HG03571 (cell line): ENCODE results near the gene SNX32.
A peak's percentile ranks its signal among the peaks of the same experiment; 100 is the strongest.

Source experiments
- ATAC-seq: cut with Tn5 transposase; IDR thresholded peaks from one replicate; pipeline ENCODE4 v1.9.1; 2021; ENCODE audit not compliant: unreplicated experiment

SNX32 gene

DNA sequence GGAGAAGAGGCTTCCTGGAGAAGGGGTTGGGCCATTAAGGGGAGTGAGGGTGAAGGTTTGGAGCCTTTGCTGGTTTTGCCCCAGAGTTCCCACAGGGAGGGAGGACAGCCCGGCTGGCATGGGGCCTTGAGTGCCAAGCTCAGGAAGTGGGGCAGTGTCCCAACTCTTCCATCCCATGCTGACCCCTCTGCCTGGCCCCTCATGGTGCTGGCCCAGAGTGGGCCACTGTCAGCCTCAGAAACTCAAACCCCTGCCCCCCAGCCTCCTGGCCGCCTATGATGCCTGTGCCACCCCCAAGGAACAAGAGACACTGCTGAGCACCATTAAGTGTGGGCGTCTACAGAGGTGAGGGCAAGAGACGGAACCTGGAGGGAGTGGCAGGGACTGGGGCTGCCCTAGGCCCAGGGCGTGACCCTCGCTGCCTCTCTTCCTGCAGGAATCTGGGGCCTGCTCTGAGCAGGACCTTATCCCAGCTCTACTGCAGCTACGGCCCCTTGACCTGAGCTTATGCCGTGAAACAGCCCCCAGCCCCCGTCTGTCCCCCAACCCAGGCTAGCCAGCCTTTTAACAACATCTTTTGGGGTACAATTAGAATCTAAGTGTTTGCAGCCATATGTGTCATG is 31.9 kb downstream of the SNX32 start:
- ATAC-seq: no peak

DNA sequence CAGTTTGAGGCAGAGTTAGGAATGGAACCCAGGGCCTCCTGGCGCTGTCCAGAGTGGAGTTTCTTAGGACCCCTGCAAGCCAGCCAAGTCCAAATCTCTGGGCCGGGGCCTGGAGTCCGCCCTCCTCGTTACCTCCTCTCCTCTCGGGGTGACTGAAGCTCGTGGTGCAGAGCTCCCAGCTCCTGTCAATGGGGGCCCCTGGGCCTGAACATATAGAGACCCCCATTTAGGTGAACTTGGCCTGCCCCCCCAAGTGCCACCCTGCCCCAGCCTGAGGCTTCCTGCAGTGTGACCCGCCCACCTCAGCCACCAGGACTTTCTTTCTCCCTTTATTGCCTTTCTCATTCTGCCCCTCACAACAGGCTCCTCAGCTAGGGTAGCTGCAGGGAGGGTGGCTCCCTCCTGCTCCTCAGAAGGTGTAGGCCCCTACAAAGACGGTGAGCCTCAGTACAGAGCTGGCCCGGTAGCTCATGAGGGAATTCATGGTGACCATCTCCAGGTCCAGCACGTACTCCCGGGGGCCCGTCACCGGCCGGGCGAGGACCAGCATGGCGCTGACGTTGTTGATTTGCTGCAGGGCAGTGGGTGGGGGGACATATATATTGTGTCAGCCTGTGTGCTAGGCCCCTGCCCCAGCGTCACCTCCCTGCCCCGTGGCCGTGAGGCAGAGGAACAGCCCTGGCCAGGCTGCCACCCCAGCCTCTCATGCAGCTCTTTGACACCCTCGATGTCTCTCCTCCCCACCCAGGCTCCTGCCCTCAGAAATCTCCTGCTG is 32.9 kb downstream of the SNX32 start:
- ATAC-seq: no peak

DNA sequence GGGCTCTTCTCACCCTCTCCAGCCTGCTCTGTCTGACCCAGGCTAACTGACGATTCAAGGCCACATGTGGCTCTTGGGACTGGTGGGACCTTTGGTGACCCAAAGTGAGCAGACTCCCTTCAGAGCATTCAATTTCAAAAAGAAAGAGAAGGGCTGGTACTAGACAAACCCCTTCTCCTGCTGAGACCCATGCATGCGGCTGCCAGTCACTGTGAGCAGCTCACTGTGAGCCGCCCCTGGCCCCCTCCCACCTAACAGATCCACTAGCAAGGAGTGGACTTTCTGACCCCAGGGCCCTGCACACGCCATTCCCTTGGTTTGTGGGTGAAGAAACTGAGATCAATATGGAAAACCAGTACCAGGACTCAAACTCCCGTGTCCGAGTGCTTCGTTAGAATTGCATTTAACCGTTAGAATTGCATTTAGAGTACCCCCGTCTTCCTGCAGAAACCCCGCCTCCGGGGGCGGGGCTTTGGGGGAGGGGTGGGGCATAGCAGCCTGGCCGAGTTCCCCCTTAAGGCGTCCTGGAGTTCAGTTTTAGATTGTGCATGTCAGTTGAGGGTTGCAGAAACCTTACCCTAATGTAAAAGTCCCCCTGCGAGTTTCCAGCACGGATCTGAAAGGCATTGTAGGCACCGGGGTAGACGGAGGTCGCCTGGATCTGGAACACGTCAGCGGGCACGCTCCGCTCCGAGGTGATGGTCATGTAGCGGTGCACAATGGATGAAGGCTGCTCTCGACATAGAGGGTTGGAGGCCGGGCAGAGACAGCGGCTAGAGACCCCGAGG is 33.7 kb downstream of the SNX32 start:
- ATAC-seq: no peak

DNA sequence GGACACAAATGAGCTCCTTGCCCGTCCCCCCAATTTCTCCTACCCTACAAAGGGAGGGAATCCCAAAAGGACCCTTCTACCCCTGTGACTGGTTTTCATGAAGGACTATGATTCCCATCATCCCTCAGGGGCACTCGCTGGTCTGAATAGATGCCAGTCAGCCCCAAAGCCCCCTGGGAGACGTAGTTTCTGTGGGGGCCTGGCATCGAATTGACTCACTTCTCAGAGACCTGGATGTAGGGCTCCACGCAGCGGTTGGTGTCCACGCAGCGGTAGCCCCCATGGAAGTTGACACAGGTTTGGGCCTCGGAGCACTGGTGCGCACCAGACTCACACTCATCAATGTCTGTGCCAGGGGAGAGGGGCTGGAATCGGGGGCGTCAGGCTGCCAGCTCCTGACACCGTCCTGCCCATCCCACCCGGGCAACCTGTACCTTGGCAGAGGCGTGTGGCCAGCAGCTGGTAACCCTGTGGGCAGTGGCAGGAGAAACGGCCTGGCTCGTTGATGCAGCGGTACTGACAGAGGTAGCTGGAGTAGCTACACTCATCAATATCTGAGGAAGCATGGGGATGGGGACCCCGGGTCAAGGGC is 34.4 kb downstream of the SNX32 start:
- ATAC-seq: no peak

DNA sequence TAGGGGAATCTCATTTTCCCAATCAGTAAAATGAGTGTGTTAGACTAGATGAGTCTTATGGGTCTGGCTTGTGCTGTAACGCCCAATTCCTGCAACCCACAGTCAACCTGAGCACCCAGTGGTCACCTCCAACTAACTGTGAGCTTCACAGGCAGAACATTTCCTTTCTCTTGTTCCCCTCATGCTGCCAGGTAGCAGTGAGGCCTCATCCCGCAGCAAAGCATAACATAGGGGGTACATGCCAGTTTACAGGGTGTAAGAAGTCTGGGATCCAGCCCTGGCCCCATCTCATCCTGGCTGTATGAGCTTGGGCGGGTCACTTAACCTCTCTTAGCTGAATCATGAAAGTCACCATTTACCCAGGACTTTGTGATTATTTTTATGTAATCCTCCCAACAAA is 35.1 kb downstream of the SNX32 start:
- ATAC-seq: no peak

DNA sequence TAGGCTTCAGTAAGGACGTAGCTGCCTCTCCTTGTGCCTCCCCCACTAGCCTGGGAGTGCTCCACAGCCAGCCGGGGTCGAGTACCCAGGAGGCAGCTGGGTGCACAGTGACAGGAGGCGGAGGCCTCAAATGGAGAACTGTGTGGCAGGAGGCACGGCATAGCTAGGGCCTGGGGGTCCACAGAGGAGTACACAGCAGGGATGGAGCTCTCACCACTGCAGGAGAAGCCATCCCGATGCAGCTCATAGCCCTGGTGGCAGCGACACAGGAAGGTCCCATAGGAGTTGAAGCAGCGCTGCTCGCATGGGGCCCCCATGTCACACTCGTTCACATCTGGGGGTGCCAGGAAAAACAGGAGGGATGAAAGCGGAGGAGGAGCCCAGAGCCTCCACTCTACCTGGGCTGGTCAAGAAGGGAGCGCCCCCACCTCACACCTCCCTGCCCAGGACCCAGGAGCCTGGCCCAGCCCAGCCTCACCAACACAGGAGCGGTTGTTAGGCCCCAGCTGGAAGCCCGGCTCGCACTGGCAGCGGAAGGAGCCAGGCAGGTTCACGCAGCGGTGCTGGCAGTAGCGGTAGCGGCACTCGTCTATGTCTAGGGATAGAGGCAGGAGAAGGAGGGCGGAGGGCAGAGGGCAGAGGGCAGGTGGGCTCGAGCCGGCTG is 36.0 kb downstream of the SNX32 start:
- ATAC-seq: no peak

DNA sequence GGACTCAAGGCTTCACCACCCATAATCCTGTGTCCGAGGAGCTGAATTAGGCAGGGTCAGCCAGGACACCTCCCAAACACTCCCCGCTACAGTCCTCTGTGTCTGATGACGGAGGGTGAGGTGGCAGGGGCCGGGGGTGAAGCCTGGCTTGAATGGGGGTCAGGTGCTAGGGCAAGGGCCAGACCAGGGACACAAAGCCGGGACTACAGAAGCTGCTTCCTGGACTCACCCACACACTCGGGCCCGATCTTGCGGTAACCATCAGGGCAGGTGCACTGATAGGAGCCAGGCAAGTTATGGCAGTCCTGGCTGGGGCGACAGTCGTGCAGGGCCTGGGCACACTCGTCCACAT is 36.5 kb downstream of the SNX32 start:
- ATAC-seq: no peak

DNA sequence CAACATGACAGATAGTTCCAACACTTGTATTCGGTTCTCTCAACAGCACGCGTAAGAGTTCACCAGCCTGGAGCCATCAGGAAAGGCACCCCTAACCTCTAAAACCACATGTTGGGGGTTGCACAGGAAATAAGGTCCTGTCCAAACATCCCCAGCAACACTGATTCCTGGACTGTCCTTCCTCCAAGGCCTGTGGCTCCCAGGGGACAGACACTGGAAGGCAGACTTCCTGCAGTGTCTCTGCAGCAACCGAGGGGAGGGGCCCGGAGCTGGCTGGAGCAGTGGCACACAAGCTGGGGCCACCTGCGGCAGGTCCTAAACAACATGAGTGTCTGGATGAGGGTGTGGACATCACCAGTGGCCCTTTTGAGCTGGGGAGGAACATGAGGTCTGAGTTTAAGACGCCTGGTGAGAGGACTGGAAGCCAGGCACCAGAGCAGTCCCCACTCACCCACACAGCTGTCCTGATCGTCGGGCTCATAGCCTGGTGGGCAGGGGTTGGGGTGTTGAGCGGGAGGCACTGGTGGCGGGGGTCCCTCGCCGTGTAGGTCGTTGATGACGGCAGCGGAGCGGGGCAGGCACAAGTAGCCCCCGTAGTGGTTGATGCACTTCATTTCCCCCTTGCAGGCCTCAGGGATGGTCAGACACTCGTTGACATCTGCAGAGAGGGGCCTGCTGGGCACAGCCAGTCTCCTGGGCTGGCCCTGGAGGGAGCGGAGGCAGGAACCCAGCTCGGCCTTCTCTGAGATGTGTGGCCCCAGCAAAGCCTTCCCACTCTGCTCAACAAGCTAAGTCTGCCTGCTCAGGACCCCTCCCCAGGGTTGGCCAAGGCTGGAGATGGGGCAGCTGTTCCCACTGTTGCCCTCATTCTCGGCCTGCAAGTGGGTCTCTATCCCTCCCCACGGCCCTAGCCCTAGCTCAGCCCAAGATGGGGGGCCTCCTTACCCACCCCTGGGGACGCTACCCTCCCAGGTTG is 37.2 kb downstream of the SNX32 start:
- ATAC-seq: no peak

DNA sequence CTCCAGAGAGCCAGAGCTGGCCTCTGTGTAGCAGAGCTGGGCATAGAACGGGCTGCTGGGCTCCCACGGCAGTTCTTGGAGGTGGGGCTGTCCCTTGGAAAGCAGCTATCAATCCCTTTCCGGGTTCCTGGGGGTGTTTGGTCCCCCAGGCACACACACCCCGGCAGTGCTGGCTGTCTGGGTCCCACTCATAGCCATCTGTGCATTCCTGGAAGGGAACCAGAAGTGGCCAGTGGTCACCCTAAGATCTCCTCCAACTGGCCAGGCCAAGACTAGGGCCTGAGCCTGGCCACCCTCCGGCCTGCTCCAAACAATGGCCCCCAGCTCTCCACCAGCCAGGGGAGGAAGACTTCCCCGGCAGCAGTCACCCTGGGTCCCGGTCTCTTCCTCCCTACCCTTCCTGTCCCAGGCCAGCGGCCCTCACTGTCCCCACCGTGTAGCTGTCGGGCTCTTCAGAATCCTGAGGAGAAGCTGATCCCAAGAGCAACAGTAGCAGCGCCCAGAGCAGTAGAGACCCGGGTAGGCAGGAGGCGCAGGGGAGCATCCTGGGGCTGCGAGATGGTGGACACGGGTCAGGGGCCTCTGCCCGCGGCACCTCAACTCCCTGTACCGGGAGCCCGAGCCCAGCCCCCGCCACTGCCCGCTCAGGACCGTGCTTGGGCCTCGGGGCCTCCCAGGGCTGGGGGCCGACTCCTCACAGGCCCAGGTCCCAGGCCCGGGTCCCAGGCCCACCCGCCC is 38.2 kb downstream of the SNX32 start:
- ATAC-seq: no peak

DNA sequence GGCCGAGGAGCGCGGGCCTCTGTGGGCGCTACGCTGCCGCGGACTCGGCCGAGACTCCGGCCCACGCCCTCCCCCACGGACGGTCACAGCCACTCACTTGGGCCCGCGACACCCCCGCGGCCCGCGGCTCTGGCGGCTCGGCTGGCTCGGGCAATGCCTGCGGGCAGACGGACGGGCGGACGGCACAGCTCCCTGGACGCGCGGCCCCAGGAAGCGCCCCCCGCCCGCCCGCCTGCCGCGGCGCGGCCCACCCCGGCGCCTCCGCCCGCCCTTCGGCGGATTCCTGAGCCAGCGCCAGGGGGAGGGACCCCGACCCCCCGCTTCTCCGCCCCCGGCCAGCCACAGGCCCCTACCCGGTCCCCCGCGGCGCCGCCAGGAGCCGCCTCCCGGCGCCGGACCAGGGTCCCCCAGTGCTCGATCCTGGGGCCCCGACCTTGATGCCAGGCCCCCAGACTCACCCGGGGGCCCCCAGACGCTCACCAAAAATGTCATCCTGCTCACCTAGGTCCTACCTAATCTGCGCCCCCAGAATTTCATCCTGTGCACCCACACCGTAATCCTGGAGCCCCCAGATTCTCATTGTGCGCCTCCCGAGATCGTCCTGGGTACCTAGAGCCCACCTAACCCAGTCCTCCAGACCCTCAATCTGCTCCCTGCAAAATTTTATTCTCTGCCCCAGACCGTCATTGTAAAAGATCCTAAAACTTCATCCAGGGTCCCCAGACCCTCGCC is 39.0 kb downstream of the SNX32 start, which contains the start of gene EFEMP2:
TSS of gene EFEMP2 (minus strand) at position 215 of the 732 bp plus-strand sequence. CDS start 446 bp downstream, outside the sequence.
- ATAC-seq: no peak

DNA sequence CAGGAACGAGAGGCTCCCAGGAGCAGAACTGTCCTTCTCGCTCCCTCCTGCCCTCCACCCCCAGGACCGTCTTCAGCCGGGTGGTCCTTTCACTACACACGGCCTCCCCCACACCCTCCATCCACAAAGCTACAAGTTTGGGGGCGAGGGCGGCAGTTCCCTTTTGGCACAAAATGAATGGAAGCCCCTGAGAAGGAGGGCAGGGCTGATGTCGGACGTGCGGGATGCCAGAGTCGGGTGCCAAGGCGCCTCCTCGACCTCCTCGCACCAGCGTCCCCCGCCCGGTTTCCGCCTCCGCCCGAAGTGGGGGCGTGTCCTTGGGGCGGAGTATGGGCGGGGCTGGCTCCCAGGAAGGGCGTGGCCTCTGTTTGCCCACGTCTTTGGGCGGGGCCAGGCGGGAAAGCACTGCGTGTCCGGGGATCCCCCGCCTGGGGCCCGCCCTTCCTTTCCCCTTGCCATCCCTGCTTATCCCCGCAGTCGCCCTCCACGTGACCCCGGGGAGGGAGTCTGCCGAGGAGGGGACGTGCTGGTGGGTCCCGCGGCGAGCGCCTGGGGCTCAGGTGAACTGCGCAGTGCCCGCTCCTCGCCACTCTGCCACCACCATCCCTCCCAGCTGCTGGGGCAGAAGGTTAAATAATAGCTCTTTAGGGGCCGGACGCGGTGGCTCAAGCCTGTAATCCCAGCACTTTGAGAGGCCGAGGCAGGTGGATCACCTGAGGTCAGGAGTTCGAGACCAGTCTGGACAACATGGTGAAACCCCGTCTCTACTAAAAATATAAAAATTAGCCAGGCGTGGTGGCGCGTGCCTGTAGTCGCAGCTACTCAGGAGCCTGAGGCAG is 39.8 kb downstream of the SNX32 start:
- peak; percentile 77 for ATAC-seq

DNA sequence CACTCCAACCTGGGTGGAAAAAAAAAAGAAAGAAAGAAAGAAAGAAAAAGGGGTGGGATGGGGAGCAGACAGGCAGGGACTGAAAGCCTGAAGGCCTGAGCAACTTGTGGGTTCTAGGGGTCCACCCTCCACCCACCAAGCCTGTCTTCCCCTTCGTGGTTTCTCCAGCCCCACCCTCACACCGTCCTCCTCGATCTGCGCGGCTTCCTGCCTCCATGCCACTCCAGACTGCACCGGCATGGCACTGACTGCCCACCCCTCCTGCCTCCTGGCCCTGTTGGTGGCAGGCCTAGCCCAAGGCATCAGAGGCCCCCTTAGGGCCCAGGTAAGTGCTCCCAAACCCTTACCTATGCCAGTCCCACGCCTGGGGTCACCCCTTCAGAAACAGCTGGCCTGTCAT is 45.9 kb downstream of the SNX32 start, which contains the start of gene CTSW:
TSS of gene CTSW (plus strand) at position 221 of the 400 bp plus-strand sequence. CDS start at position 239, 18 bp downstream.
- ATAC-seq: no peak

DNA sequence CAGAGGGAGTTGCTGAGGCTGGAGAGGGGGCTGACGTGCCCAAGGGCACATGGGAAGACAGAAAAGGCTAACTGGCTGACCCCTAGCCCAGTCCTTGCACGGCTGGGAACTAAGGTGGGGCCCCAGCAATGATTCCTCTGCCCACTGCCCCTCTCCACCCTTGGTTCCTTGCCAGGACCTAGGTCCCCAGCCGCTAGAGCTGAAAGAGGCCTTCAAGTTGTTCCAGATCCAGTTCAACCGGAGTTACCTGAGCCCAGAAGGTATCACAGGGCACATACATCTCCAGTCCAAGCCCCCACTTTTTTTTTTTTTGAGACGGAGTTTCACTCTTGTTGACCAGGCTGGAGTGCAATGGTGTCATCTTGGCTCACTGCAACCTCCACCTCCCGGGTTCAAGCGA is 46.3 kb downstream of the SNX32 start:
- no peak for ATAC-seq

DNA sequence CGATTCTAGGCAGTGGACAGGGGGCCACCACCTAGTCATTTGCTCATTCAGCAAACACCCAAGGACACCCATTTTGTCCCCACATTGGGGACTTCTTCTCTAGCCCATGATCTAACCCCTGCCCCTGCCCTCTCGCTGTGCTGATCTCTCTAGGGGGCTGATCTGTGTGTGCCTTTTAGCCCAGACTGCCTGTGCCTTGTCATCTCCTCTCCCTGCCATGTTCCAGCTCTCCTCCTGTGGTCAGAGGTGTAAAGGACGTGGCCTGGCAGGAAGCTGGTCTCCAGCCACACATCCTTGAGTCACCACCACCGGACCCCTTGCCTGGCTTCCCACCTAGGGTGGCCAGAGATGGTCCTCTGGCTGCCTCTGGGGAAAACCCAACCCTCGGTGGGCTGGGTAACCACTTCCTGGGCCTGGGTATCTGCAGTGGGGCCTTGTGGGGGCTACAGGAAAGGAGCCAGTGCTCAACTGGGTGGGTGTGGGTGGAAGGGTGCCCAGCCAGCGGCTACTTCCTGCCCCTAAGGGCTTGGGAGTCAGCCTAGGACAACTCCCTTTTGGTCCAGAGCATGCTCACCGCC is 47.2 kb downstream of the SNX32 start:
- no peak for ATAC-seq

DNA sequence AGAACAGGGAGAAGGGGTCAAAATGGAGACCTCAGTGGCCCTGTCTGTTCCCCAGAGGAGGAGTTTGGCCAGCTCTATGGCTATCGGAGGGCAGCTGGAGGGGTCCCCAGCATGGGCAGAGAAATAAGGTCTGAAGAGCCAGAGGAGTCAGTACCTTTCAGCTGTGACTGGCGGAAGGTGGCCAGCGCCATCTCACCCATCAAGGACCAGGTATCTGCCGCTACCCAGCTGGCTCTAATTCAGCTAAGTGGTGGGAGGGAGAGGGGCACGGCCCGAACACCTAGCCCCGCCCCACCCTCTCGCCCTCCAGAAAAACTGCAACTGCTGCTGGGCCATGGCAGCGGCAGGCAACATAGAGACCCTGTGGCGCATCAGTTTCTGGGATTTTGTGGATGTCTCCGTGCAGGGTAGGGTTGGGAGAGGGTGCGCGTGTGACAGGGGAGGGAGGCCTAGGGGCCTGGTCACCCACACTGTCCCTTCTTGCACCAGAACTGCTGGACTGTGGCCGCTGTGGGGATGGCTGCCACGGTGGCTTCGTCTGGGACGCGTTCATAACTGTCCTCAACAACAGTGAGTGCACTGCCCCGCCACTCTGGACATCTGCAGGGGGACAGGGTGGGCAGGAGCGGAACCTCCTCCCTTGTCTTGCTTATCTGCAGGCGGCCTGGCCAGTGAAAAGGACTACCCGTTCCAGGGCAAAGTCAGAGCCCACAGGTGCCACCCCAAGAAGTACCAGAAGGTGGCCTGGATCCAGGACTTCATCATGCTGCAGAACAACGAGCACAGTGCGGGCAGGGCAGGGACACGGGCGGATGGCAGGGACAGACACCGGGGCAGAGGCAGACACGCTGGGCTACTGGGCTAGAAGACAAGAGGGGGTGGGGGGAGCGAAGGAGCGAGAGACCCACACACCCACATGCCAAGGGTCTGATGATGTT is 48.6 kb downstream of the SNX32 start:
- no peak for ATAC-seq
